ENCODE results near the gene DTD2.

DNA sequence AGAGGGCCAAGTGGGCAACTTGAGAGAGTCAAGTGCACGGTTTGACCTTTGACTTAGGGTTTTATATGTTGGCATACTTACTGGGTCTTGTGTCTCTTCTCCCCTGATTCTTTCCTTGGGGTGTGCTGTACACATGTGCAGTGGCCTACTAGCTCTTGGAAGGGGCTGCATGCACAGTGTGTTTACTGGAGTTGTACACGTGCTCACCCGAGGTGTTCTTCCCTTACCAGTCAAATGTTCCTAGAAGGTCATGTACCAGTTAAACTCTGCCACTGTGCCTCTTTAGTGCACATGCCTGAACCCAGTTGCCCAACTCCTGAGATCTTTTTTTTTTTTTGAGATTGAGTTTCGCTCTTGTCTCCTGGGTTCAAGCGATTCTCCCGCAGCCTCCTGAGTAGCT is 9.2 kb upstream of the DTD2 start:
- no peak for TF ChIP-seq POLR2A (IDR thresholded peaks at IDR 0.05; ENCODE audit: low read depth, low read length)
- TF ChIP-seq, protein P1, sequence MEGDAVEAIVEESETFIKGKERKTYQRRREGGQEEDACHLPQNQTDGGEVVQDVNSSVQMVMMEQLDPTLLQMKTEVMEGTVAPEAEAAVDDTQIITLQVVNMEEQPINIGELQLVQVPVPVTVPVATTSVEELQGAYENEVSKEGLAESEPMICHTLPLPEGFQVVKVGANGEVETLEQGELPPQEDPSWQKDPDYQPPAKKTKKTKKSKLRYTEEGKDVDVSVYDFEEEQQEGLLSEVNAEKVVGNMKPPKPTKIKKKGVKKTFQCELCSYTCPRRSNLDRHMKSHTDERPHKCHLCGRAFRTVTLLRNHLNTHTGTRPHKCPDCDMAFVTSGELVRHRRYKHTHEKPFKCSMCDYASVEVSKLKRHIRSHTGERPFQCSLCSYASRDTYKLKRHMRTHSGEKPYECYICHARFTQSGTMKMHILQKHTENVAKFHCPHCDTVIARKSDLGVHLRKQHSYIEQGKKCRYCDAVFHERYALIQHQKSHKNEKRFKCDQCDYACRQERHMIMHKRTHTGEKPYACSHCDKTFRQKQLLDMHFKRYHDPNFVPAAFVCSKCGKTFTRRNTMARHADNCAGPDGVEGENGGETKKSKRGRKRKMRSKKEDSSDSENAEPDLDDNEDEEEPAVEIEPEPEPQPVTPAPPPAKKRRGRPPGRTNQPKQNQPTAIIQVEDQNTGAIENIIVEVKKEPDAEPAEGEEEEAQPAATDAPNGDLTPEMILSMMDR (conservative IDR thresholded peaks at IDR 0.05; ENCODE audit: low read depth, low read length): no peak
- TF ChIP-seq SMC3 (IDR thresholded peaks at IDR 0.05; ENCODE audit: low read depth, low read length): no peak
- TF ChIP-seq RAD21 (IDR thresholded peaks at IDR 0.05; ENCODE audit: low read length): no peak
- no peak for TF ChIP-seq CHD1 (IDR thresholded peaks at IDR 0.05; ENCODE audit: low read depth, low read length)
- TF ChIP-seq CEBPB (IDR thresholded peaks at IDR 0.05; ENCODE audit: low read depth, low read length): no peak
- TF ChIP-seq MAZ (IDR thresholded peaks at IDR 0.05; ENCODE audit: borderline replicate concordance, low read depth, low read length): no peak
